Uterus (tissue), 2 donors: ENCODE data around the gene PTCSC3.

ENCODE experiments used
- POLR2A ChIP-seq, 2 donors: fragments of 450-650 bp; IDR thresholded peaks; one replicate each; pipeline ENCODE4 v1.6.1; 2016; ENCODE audit warnings: antibody characterized with exemption in 2 of 2, mild to moderate bottlenecking in 1 of 2, moderate library complexity in 1 of 2
- TF ChIP-seq, protein P1 (sequence below), 4 experiments: fragments of 200-600 bp in 2 of 4; fragments of 450-650 bp in 2 of 4; sonication (generic) in 2 of 4; IDR thresholded peaks; one replicate each; pipeline ENCODE4 v1.5.1; 2016 to 2019; ENCODE audit warnings: antibody characterized with exemption in 4 of 4, mild to moderate bottlenecking in 2 of 4, moderate library complexity in 1 of 4

DNA sequence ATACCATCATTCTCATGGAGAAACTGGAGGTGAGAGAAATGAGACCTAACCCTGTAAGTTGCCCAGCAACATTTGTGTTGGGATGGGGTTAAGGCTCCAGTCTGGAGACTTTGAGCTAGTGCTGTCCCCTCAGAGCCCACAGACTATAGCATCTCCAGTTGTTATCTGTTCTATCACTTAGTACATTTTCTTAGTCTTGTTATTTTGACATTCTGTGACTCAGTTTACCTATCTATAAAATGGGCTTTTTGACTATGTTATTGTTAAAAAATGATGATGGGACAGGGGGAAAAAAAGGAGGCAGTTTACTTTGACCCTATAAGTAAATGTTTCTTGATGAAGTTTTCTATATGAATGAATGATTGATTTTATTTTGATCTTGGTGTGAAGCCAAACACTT, 45.8 kb upstream of the PTCSC3 start:
- TF ChIP-seq, protein P1, sequence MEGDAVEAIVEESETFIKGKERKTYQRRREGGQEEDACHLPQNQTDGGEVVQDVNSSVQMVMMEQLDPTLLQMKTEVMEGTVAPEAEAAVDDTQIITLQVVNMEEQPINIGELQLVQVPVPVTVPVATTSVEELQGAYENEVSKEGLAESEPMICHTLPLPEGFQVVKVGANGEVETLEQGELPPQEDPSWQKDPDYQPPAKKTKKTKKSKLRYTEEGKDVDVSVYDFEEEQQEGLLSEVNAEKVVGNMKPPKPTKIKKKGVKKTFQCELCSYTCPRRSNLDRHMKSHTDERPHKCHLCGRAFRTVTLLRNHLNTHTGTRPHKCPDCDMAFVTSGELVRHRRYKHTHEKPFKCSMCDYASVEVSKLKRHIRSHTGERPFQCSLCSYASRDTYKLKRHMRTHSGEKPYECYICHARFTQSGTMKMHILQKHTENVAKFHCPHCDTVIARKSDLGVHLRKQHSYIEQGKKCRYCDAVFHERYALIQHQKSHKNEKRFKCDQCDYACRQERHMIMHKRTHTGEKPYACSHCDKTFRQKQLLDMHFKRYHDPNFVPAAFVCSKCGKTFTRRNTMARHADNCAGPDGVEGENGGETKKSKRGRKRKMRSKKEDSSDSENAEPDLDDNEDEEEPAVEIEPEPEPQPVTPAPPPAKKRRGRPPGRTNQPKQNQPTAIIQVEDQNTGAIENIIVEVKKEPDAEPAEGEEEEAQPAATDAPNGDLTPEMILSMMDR (IDR thresholded peaks at IDR 0.05) = no peak
- no peak for TF ChIP-seq POLR2A (IDR thresholded peaks at IDR 0.05)
